Activated CD8-positive, alpha-beta memory T cell treated with anti-CD3 and anti-CD28 coated beads for 36 hours (primary cell): ENCODE data around the gene TTC7B. TPM values are rescaled to one million over a fixed set of nuclear protein-coding genes. Genes with fewer than 3 reads are reported as not detected.

Experiments
- CTCF ChIA-PET: fragments of 350-600 bp; sonication (Branson Sonifier 250); formaldehyde crosslinking; loops from one replicate; lab custom pipeline; 2021; ENCODE audit warnings: antibody characterized with exemption; lab: Charles Lee
- POLR2A ChIA-PET: fragments of 350-600 bp; sonication (Branson Sonifier 250); formaldehyde crosslinking; loops from one replicate; lab custom pipeline; 2021; ENCODE audit warnings: antibody characterized with exemption; lab: Charles Lee
- total RNA-seq, 2 experiments: library from RNA; stranded (reverse); gene quantifications; one replicate each; pipeline ENCODE4 v1.2.3, GENCODE V29; 2021

TTC7B gene
- total RNA-seq, 2 experiments from 2014 or later: 7.0 to 8.5 TPM

- CTCF ChIA-PET: interaction anchor here (0.7 to 2.3 kb wide), 6 partner anchors 61 to 380 kb away, joined by 3 to 8 read pairs (median 3); no protein-coding TSS in a partner anchor
- POLR2A ChIA-PET: no interaction called here
These were observed 119.1 kb downstream of the TTC7B start for GRCh38 chr14:90697132-90697531.

- POLR2A ChIA-PET: no interaction called here
- CTCF ChIA-PET: interaction anchor here (0.7 to 2.3 kb wide), 6 partner anchors 62 to 380 kb away, joined by 3 to 8 read pairs (median 3); no protein-coding TSS in a partner anchor
These were observed 119.5 kb downstream of the TTC7B start for GRCh38 chr14:90696720-90697119.

- ChIA-PET CTCF (interaction anchor here (0.7 to 2.3 kb wide), 3 partner anchors 62 to 297 kb away, joined by 3 to 8 read pairs (median 7); no protein-coding TSS in a partner anchor), POLR2A (no interaction called here)
These were observed 120.1 kb downstream of the TTC7B start for GRCh38 chr14:90695997-90696660.

- POLR2A ChIA-PET: no interaction called here
- CTCF ChIA-PET: no interaction called here
These were observed 122.8 kb downstream of the TTC7B start for GRCh38 chr14:90693413-90693812.

- POLR2A ChIA-PET: no interaction called here
- CTCF ChIA-PET: interaction anchor here (0.6 kb wide), 1 partner anchor 46 kb away, joined by 3 read pairs; no protein-coding TSS in a partner anchor
These were observed 123.4 kb downstream of the TTC7B start for GRCh38 chr14:90692826-90693225.

- CTCF ChIA-PET: interaction anchor here (0.6 kb wide), 1 partner anchor 45 kb away, joined by 3 read pairs; no protein-coding TSS in a partner anchor
These were observed 124.2 kb downstream of the TTC7B start for GRCh38 chr14:90692061-90692460.

GRCh38 chr14:90691627-90692026 is 124.6 kb downstream of the TTC7B start:
- CTCF ChIA-PET: no interaction called here
- POLR2A ChIA-PET: no interaction called here

More at GRCh38 chr14:90692061-90692460, 124.2 kb downstream of the TTC7B start:
- POLR2A ChIA-PET: no interaction called here

- POLR2A ChIA-PET: interaction anchor here (0.6 kb wide), 1 partner anchor 286 kb away, joined by 3 read pairs; no protein-coding TSS in a partner anchor
- CTCF ChIA-PET: no interaction called here
These were observed 128.6 kb downstream of the TTC7B start for GRCh38 chr14:90687680-90688079.

- POLR2A ChIA-PET: no interaction called here
- CTCF ChIA-PET: no interaction called here
These were observed 133.6 kb downstream of the TTC7B start for GRCh38 chr14:90682615-90683014.

- ChIA-PET POLR2A (interaction anchor here (0.6 kb wide), 1 partner anchor 398 kb away, joined by 3 read pairs; no protein-coding TSS in a partner anchor), CTCF (no interaction called here)
These were observed 134.3 kb downstream of the TTC7B start for GRCh38 chr14:90681929-90682328.

GRCh38 chr14:90678846-90679362 is 137.3 kb downstream of the TTC7B start:
- CTCF ChIA-PET: no interaction called here
- POLR2A ChIA-PET: no interaction called here

- CTCF ChIA-PET: no interaction called here
- POLR2A ChIA-PET: no interaction called here
These were observed 137.8 kb downstream of the TTC7B start for GRCh38 chr14:90678420-90678819.

- ChIA-PET CTCF (interaction anchor here (0.6 kb wide), 1 partner anchor 59 kb away, joined by 3 read pairs; no protein-coding TSS in a partner anchor), POLR2A (no interaction called here)
These were observed 138.7 kb downstream of the TTC7B start for GRCh38 chr14:90677484-90678050.

GRCh38 chr14:90676912-90677311 is 139.3 kb downstream of the TTC7B start:
- POLR2A ChIA-PET: no interaction called here
- CTCF ChIA-PET: interaction anchor here (0.6 kb wide), 1 partner anchor 60 kb away, joined by 3 read pairs; no protein-coding TSS in a partner anchor

- POLR2A ChIA-PET: no interaction called here
These were observed 139.9 kb downstream of the TTC7B start for GRCh38 chr14:90676356-90676755.

GRCh38 chr14:90675399-90675798 is 140.8 kb downstream of the TTC7B start:
- CTCF ChIA-PET: no interaction called here
- POLR2A ChIA-PET: no interaction called here

More at GRCh38 chr14:90676356-90676755, 139.9 kb downstream of the TTC7B start:
- CTCF ChIA-PET: no interaction called here

GRCh38 chr14:90674716-90675115 is 141.5 kb downstream of the TTC7B start:
- ChIA-PET POLR2A (no interaction called here), CTCF (no interaction called here)

- ChIA-PET POLR2A (no interaction called here), CTCF (no interaction called here)
These were observed 142.1 kb downstream of the TTC7B start for GRCh38 chr14:90674043-90674670.

GRCh38 chr14:90671382-90672234 is 144.6 kb downstream of the TTC7B start:
- POLR2A ChIA-PET: no interaction called here
- CTCF ChIA-PET: no interaction called here
